Esophagus muscularis mucosa (tissue), 4 donors: ENCODE data around the gene TOLLIP. TPM values are rescaled to one million over a fixed set of nuclear protein-coding genes. Genes with fewer than 3 reads are reported as not detected.

Source experiments
- DNase-seq: peaks from one replicate; pipeline ENCODE4 v3.0.0-alpha.2; 2017; ENCODE audit errors: extremely low spot score
- H3K27ac ChIP-seq, 4 donors: fragments of 200-600 bp; sonication (generic); replicated peaks in 1 of 4; 1 replicate in 3 of 4; 2 replicates in 1 of 4; pipeline ENCODE4 v1.5.1; 2016 to 2019; ENCODE audit warnings: mild to moderate bottlenecking in 1 of 4
- H3K27me3 ChIP-seq, 4 donors: fragments of 200-600 bp; sonication (generic); one replicate each; pipeline versions ENCODE4 v1.5.1 to v1.6.0; 2016 to 2019
- H3K36me3 ChIP-seq, 4 donors: fragments of 200-600 bp; sonication (generic); one replicate each; pipeline ENCODE4 v1.5.1; 2016 to 2019
- H3K4me1 ChIP-seq, 4 donors: fragments of 200-600 bp; sonication (generic); one replicate each; pipeline ENCODE4 v1.5.1; 2016 to 2019
- H3K4me3 ChIP-seq, 4 donors: fragments of 200-600 bp; sonication (generic); 1 replicate in 2 of 4; 2 replicates in 2 of 4; pipeline ENCODE4 v1.5.1; 2016 to 2019; ENCODE audit warnings: mild to moderate bottlenecking in 4 of 4, moderate library complexity in 1 of 4
- H3K9me3 ChIP-seq, 4 donors: fragments of 200-600 bp; sonication (generic); 1 replicate in 3 of 4; 2 replicates in 1 of 4; pipeline ENCODE4 v1.5.1; 2016 to 2019
- EP300 ChIP-seq: sonication (generic); formaldehyde crosslinking; IDR thresholded peaks from one replicate; pipeline ENCODE4 v1.6.1; 2017; ENCODE audit warnings: antibody characterized with exemption
- POLR2A ChIP-seq: fragments of 450-650 bp; IDR thresholded peaks from one replicate; pipeline ENCODE4 v1.6.1; 2017; ENCODE audit warnings: antibody characterized with exemption, moderate library complexity, mild to moderate bottlenecking, low read depth
- POLR2AphosphoS5 ChIP-seq, 2 donors: sonication (generic); formaldehyde crosslinking; IDR thresholded peaks; one replicate each; pipeline ENCODE4 v1.6.1; 2017; ENCODE audit warnings: antibody characterized with exemption in 2 of 2
- WGBS: methylation state at CpG from one replicate; pipeline ENCODE4 v1.1.5; 2018; 5-methylcytosine and 5-hydroxymethylcytosine counted together
- intact Hi-C: fragments of 100-400 bp; cut with DNase I; formaldehyde crosslinking; loops from one replicate; pipeline ENCODE4 v1.15.1; 2023
- total RNA-seq, 4 donors: library from RNA; depleted of rRNA; stranded (reverse); fragments of >200 nt; gene quantifications; one replicate each; pipeline versions ENCODE4 v1.1.0 to v1.2.1, GENCODE V29; 2016
- TF ChIP-seq, protein P1 (sequence below), 3 experiments: fragments of 200-600 bp in 2 of 3; fragments of 450-650 bp in 1 of 3; sonication (generic) in 2 of 3; IDR thresholded peaks; one replicate each; pipeline ENCODE4 v1.5.1; 2017 to 2019; ENCODE audit warnings: antibody characterized with exemption in 3 of 3, mild to moderate bottlenecking in 2 of 3, moderate library complexity in 1 of 3

Gene TOLLIP
- total RNA-seq, 4 donors from 2014 or later = 33.2 to 71.6 (median 58.6) TPM

DNA sequence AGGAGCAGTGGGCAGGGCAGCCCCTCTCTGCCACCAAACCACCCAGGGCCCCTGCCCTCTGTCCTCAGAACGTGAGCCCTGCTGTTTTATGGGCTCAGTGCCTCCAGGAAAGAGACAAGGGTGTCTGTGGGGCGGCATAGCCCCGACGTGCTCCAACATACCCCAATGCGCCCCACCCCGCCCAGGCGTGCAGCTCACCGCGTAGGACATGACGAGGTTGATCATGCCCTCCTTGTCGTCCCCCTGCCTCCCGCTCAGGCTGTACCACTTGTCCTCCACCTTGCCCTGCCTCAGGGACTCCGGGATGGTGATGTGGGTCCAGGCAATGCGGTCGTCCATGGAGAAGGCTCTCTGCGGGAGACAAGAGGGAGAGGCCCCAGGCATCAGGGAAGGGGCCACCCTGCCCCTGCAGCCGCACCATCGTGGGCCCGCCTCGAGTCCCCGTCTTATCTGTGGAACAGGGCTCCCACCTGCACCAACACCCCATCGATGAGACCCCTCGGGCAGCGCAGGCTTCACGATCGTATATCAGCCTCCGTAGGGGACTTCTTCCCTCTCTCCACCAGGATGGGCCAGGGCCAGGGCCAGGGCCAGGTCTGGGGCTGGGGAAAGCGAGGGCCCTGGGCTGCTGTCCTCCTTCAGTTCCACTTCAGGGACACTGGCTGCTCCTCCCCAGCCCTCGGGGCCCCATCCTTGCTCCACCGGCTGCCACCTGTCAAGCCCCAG, 20.8 kb downstream of the TOLLIP start:
- intact Hi-C loops = no loop called here
- no peak for TF ChIP-seq POLR2AphosphoS5 (IDR thresholded peaks at IDR 0.05)
- TF ChIP-seq EP300 = no peak
- TF ChIP-seq, protein P1, sequence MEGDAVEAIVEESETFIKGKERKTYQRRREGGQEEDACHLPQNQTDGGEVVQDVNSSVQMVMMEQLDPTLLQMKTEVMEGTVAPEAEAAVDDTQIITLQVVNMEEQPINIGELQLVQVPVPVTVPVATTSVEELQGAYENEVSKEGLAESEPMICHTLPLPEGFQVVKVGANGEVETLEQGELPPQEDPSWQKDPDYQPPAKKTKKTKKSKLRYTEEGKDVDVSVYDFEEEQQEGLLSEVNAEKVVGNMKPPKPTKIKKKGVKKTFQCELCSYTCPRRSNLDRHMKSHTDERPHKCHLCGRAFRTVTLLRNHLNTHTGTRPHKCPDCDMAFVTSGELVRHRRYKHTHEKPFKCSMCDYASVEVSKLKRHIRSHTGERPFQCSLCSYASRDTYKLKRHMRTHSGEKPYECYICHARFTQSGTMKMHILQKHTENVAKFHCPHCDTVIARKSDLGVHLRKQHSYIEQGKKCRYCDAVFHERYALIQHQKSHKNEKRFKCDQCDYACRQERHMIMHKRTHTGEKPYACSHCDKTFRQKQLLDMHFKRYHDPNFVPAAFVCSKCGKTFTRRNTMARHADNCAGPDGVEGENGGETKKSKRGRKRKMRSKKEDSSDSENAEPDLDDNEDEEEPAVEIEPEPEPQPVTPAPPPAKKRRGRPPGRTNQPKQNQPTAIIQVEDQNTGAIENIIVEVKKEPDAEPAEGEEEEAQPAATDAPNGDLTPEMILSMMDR (IDR thresholded peaks at IDR 0.05) = no peak
- no peak for TF ChIP-seq POLR2A
- H3K27me3 ChIP-seq = no peaks in the 10 kb centered on the region
- H3K4me3 ChIP-seq = no peak overlapping the region
- peaks cover 0 to 13% (median 3%) of the 10 kb centered on the region in 4 donors for H3K4me1 ChIP-seq
- DNase-seq = no peak
- H3K36me3 ChIP-seq = peaks cover 55 to 92% (median 83%) of the 10 kb centered on the region in 4 donors
- H3K9me3 ChIP-seq = no peaks in the 10 kb centered on the region
- WGBS = 94% methylated on average over 11 of the region's 30 CpGs
- no peak overlapping the region for H3K27ac ChIP-seq

DNA sequence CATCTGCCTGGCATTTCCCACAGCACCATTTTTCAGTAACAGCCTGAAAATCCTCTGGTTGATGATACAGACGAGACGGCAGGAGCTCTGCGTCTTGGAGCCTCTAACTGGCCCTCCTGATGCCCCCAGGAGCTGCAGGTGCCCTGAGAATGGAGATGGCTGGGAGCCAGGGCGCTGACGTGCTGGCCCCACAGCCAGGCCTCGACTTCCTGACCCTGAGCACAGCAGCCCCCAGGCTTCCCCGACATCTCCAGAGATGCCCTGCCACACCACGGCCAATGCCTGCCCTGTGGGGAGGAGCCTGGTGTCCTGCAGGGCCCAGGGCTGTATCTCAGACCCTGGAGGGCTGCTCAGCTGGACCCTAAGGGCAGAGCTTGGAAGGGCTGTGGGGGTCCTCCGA, 21.5 kb downstream of the TOLLIP start:
- peaks cover 0 to 8% (median 2%) of the 10 kb centered on the region in 4 donors for H3K4me1 ChIP-seq
- TF ChIP-seq POLR2A = no peak
- no peak for TF ChIP-seq POLR2AphosphoS5 (IDR thresholded peaks at IDR 0.05)
- TF ChIP-seq, protein P1 (IDR thresholded peaks at IDR 0.05) = no peak
- TF ChIP-seq EP300 = no peak
- WGBS = 92% methylated on average over 5 of the region's 9 CpGs
- intact Hi-C loops = no loop called here
- no peaks in the 10 kb centered on the region for H3K27me3 ChIP-seq
- no peak for DNase-seq
- no peak overlapping the region for H3K27ac ChIP-seq
- H3K4me3 ChIP-seq = no peak overlapping the region
- no peaks in the 10 kb centered on the region for H3K9me3 ChIP-seq
- peaks cover 59 to 92% (median 83%) of the 10 kb centered on the region in 4 donors for H3K36me3 ChIP-seq

DNA sequence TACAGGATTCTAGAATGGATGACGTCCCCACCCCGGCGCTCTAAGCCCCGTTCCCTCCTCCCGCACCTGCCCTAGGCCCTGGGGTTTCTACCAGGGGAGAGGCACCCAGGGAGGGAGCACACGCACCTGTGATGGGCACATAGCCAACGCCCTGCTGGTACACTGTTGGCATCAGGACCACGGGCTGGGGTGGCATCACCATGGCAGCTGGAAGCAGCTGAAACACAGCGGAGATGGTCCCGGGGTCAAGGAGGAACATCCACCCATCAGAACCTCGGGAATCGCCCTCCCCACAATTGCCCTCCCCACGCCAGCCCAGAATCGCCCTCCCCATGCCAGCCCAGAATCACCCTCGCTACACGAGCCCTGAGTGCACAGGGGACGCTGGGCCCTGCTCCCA, 23.6 kb downstream of the TOLLIP start:
- intact Hi-C loops = no loop called here
- peaks cover 0 to 9% (median 4%) of the 10 kb centered on the region in 4 donors for H3K4me1 ChIP-seq
- no peak overlapping the region for H3K4me3 ChIP-seq
- no peaks in the 10 kb centered on the region for H3K27me3 ChIP-seq
- H3K27ac ChIP-seq = no peak overlapping the region
- TF ChIP-seq POLR2AphosphoS5 (IDR thresholded peaks at IDR 0.05) (no peak), EP300 (no peak), POLR2A (no peak)
- TF ChIP-seq, protein P1 (IDR thresholded peaks at IDR 0.05) = no peak
- H3K9me3 ChIP-seq = no peaks in the 10 kb centered on the region
- WGBS = 90% methylated on average over 17 of the region's 17 CpGs
- peaks cover 66 to 89% (median 84%) of the 10 kb centered on the region in 4 donors for H3K36me3 ChIP-seq
- DNase-seq = no peak

DNA sequence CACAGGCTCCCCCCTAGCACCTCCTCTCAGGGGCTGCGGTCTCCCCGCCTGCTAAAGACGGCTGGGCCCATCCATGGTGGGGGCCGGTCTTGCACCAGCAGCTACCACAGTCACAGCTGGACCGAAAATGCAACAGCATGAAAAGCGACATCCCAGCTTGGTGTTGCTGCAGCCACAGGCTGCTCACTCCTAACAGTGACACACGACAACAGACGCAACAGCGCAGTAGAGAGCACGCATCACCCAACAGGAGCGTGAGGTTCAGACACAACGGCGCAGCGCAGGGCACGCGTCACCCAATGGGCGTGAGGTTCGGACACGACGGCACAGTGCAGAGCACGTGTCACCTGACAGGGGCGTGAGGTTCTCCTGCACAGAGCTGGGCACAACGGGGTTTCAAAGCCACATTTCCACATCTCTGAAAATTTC, 24.1 kb downstream of the TOLLIP start:
- H3K27me3 ChIP-seq = no peaks in the 10 kb centered on the region
- no peak for DNase-seq
- H3K4me3 ChIP-seq = no peak overlapping the region
- no peak for TF ChIP-seq POLR2AphosphoS5 (IDR thresholded peaks at IDR 0.05)
- no peak for TF ChIP-seq EP300
- TF ChIP-seq, protein P1 (IDR thresholded peaks at IDR 0.05) = no peak
- no peak for TF ChIP-seq POLR2A
- WGBS = 93% methylated on average over 17 of the region's 23 CpGs
- intact Hi-C loops = no loop called here
- no peaks in the 10 kb centered on the region for H3K9me3 ChIP-seq
- H3K36me3 ChIP-seq = peaks cover 67 to 89% (median 84%) of the 10 kb centered on the region in 4 donors
- H3K27ac ChIP-seq = no peak overlapping the region
- H3K4me1 ChIP-seq = peaks cover 0 to 9% (median 4%) of the 10 kb centered on the region in 4 donors
